MCF 10A (cell line): ENCODE data around the gene CPLX4. TPM values are rescaled to one million over a fixed set of nuclear protein-coding genes. Genes with fewer than 3 reads are reported as not detected.
A peak's percentile ranks its signal among the peaks of the same experiment; 100 is the strongest.

Experiments used
- BruUV-seq: library from RNA; stranded (reverse); fragments of 400-500 nt; replicated peaks from 2 replicates; lab custom pipeline; 2021; lab: Mats Ljungman, UMichigan
- CTCF ChIA-PET: fragments of 300-600 bp; sonication (Branson Sonifier 250); formaldehyde crosslinking; extraction: SDS; loops from one replicate; lab custom pipeline; 2021; ENCODE audit warnings: antibody characterized with exemption, inconsistent platforms; lab: Yijun Ruan, JAX
- POLR2A ChIA-PET: fragments of 300-600, 350-650 bp; sonication (Branson Sonifier 250); formaldehyde crosslinking; extraction: SDS; loops from one replicate; lab custom pipeline; 2020; ENCODE audit warnings: antibody characterized with exemption, inconsistent platforms; lab: Yijun Ruan, JAX
- DNase-seq: peaks from one replicate; pipeline ENCODE4 v3.0.0-alpha.2; 2018; ENCODE audit not compliant: unreplicated experiment
- H3K27ac Mint-ChIP-seq: one replicate; pipeline ENCODE4 v1.8.0; 2022; ENCODE audit warnings: mild to moderate bottlenecking, low read depth, mixed read lengths; ENCODE audit not compliant: unreplicated experiment
- H3K27me3 Mint-ChIP-seq: one replicate; pipeline ENCODE4 v1.8.0; 2022; ENCODE audit warnings: mixed read lengths; ENCODE audit not compliant: insufficient read depth, unreplicated experiment
- H3K36me3 Mint-ChIP-seq: one replicate; pipeline ENCODE4 v1.8.0; 2022; ENCODE audit warnings: mild to moderate bottlenecking, moderate library complexity, mixed read lengths; ENCODE audit not compliant: insufficient read depth, unreplicated experiment
- H3K4me1 Mint-ChIP-seq: one replicate; pipeline ENCODE4 v1.8.0; 2022; ENCODE audit warnings: mixed read lengths; ENCODE audit not compliant: insufficient read depth, unreplicated experiment
- H3K4me3 Mint-ChIP-seq: one replicate; pipeline ENCODE4 v1.8.0; 2022; ENCODE audit warnings: mild to moderate bottlenecking, moderate library complexity, mixed read lengths; ENCODE audit not compliant: unreplicated experiment
- H3K9me3 Mint-ChIP-seq: one replicate; pipeline ENCODE4 v1.8.0; 2022; ENCODE audit warnings: mixed read lengths; ENCODE audit not compliant: unreplicated experiment
- intact Hi-C: fragments of 100-400 bp; cut with micrococcal nuclease; formaldehyde crosslinking; loops from 2 replicates; pipeline ENCODE4 v1.14.1; 2022
- total RNA-seq: library from RNA; stranded (reverse); gene quantifications from 2 replicates; pipeline ENCODE4 v1.2.3, GENCODE V29; 2022
- TF ChIP-seq, protein P1 (sequence below): fragments of 200-600 bp; IDR thresholded peaks from one replicate; pipeline ENCODE4 v1.8.0; 2022; ENCODE audit warnings: antibody characterized with exemption, mild to moderate bottlenecking; ENCODE audit not compliant: unreplicated experiment

CPLX4 gene
- total RNA-seq, 1 experiment from 2014 or later = not detected

DNA sequence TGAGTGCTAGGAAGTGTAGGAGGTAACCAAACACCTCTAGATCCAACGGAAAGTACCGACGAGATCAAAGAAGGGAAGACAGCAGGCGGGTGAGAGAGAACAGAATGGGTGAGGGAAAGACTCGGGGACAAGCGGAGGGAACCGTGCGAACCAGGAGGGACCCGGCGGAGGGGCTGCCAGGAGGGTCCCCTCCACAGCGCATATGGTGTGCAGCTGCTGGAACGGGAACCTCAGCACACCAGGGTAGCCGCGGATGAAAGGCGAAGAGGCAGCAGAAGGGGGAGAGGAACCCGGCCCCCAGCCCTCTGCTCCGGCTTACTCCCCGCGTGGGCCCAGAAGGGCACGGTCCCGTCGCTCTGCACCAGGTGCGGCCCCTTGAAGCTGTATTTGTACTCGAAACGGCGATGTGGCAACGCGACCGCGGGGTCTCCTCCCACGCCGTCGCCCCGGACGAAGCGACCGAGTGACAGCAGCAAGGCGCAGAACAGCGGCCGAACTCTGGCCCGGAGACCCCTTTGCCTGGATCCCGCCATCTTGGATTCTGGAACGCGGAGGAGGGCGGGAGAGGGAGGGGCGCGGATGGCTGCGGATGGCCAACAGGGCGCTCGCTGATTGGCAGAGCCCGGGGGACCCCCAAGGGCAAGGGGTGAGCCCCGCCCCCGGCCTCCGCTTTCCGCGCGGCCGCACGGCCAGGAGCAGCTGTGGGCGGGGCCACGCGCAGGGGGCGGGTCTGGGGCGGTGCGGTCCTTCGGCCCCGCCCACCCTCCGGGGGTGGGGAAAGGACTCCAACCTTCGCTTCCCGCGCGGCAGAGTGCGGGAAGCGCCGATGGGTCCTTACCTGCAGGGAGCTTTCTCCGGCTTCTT is 40.5 kb upstream of the CPLX4 start, which contains the start of gene LMAN1:
Gene LMAN1, minus strand, starts transcription at position 554 of the 864 bp plus-strand sequence. Its CDS starts 21 bp downstream, at position 533.
- intact Hi-C loops = no loop called here
- Mint-ChIP-seq H3K27ac (peak within 1 kb of the TSS; percentile 92), H3K4me3 (peak within 1 kb of the TSS; percentile 81), H3K27me3 (peaks cover 7% of the 10 kb centered on the region), H3K9me3 (no peaks in the 10 kb centered on the region), H3K4me1 (peaks cover 11% of the 10 kb centered on the region), H3K36me3 (peaks cover 17% of the 10 kb centered on the region)
- POLR2A ChIA-PET = interaction anchor here (0.6 to 2.7 kb wide), 16 partner anchors 11 to 1456 kb away, joined by 3 to 10 read pairs (median 3); no protein-coding TSS in a partner anchor
- TF ChIP-seq, protein P1, sequence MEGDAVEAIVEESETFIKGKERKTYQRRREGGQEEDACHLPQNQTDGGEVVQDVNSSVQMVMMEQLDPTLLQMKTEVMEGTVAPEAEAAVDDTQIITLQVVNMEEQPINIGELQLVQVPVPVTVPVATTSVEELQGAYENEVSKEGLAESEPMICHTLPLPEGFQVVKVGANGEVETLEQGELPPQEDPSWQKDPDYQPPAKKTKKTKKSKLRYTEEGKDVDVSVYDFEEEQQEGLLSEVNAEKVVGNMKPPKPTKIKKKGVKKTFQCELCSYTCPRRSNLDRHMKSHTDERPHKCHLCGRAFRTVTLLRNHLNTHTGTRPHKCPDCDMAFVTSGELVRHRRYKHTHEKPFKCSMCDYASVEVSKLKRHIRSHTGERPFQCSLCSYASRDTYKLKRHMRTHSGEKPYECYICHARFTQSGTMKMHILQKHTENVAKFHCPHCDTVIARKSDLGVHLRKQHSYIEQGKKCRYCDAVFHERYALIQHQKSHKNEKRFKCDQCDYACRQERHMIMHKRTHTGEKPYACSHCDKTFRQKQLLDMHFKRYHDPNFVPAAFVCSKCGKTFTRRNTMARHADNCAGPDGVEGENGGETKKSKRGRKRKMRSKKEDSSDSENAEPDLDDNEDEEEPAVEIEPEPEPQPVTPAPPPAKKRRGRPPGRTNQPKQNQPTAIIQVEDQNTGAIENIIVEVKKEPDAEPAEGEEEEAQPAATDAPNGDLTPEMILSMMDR = no peak
- CTCF ChIA-PET = interaction anchor here (0.7 to 1.6 kb wide), 4 partner anchors 19 to 579 kb away, joined by 3 to 6 read pairs (median 4); no protein-coding TSS in a partner anchor
- DNase-seq = peak; percentile 92
- BruUV-seq = TSS peak; percentile 84

DNA sequence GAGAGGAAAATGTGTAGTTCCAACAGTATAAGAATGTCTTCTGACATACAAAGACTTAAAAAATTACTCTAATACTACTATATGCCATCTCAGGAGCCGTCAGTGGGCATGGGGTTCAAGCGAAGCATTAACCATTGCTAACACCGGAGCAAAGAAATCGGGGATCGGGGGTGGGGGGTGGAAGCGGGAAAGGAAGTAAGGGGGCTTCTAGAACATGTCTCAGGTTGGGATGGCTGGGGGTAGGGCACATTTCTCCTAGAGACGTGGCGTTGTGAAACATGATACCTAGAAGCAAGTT is 39.9 kb upstream of the CPLX4 start:
- Mint-ChIP-seq H3K4me3 (peak overlapping the region; percentile 81), H3K36me3 (peaks cover 21% of the 10 kb centered on the region), H3K27ac (peak overlapping the region; percentile 92), H3K4me1 (peaks cover 11% of the 10 kb centered on the region), H3K27me3 (peaks cover 2% of the 10 kb centered on the region), H3K9me3 (no peaks in the 10 kb centered on the region)
- DNase-seq = no peak
- TF ChIP-seq, protein P1 = no peak
- POLR2A ChIA-PET = interaction anchor here (0.7 to 2.7 kb wide), 3 partner anchors 11 to 533 kb away, joined by 3 to 10 read pairs (median 5); no protein-coding TSS in a partner anchor
- no TSS peak for BruUV-seq
- CTCF ChIA-PET = interaction anchor here (0.6 to 1.4 kb wide), 5 partner anchors 48 to 578 kb away, joined by 3 to 5 read pairs (median 3); no protein-coding TSS in a partner anchor
- intact Hi-C loops = no loop called here

DNA sequence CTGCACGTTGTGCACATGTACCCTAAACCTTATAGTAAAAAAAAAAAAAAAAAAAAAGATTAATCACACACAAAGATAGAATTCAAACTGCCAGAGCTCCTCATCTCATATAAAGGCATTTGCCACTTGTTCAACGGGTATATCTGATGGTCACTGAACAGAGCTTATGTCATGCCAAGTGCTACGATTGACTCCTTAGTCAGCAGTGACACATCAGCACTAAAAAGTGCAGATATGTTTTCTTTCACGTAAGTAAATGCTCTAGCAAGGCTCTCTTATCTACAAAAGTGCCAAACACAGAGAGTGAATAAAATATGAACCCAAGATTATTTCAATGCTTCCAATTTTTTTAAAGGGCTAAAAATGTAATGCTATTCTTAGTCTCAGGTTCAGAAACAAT is 39.5 kb upstream of the CPLX4 start:
- intact Hi-C loops = no loop called here
- Mint-ChIP-seq H3K4me1 (peaks cover 11% of the 10 kb centered on the region), H3K4me3 (peak overlapping the region; percentile 81), H3K27ac (peak overlapping the region; percentile 92), H3K9me3 (no peaks in the 10 kb centered on the region), H3K27me3 (no peaks in the 10 kb centered on the region), H3K36me3 (peaks cover 25% of the 10 kb centered on the region)
- POLR2A ChIA-PET = interaction anchor here (1.1 to 2.7 kb wide), 2 partner anchors 10 to 44 kb away, joined by 5 to 10 read pairs; no protein-coding TSS in a partner anchor
- TSS peak; percentile 45 for BruUV-seq
- DNase-seq = peak; percentile 68
- CTCF ChIA-PET = interaction anchor here (0.6 to 0.9 kb wide), 3 partner anchors 48 to 464 kb away, joined by 3 to 4 read pairs (median 3); no protein-coding TSS in a partner anchor
- TF ChIP-seq, protein P1 = no peak

DNA sequence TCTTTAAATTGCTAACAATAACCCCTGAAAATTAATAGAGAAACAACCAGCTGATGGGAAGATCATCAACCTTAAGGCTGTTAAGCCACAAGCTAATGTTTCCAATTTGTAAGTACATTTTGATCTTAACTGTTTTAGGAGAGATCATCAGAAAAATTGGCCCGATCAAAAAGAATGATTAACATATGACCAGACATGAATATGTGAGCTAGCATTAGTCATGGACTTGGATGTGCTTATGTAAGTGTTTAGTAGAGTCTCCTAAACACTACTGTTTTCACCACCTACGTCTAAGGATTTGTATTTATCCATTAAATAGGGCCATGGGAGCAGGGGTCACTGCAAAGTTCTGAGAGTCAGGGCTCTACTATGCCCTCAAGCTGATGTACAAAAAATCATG is 36.3 kb upstream of the CPLX4 start:
- ChIA-PET POLR2A (interaction anchor here (0.6 to 1.2 kb wide), 2 partner anchors 9 kb away, joined by 3 to 4 read pairs; no protein-coding TSS in a partner anchor), CTCF (interaction anchor here (0.9 to 2.7 kb wide), 4 partner anchors 9 to 469 kb away, joined by 3 to 16 read pairs (median 5); no protein-coding TSS in a partner anchor)
- H3K36me3 Mint-ChIP-seq = peaks cover 56% of the 10 kb centered on the region
- no peaks in the 10 kb centered on the region for H3K9me3 Mint-ChIP-seq
- H3K27me3 Mint-ChIP-seq = no peaks in the 10 kb centered on the region
- H3K4me1 Mint-ChIP-seq = peaks cover 11% of the 10 kb centered on the region
- H3K4me3 Mint-ChIP-seq = no peak overlapping the region
- no peak for DNase-seq
- TF ChIP-seq, protein P1 = no peak
- no TSS peak for BruUV-seq
- no peak overlapping the region for H3K27ac Mint-ChIP-seq
- intact Hi-C loops = no loop called here
